Lower leg skin (tissue), 4 donors: ENCODE measurements around the gene LNP1. TPM values are rescaled to one million over a fixed set of nuclear protein-coding genes. Genes with fewer than 3 reads are reported as not detected.

Source experiments
- DNase-seq, 2 donors: peaks; one replicate each; pipeline ENCODE4 v3.0.0-alpha.2; 2019; ENCODE audit warnings: low spot score in 2 of 2
- H3K4me3 ChIP-seq: fragments of 200-600 bp; sonication (generic); 2 replicates; pipeline ENCODE4 v1.5.1; 2017; ENCODE audit warnings: mild to moderate bottlenecking, low read depth; ENCODE audit not compliant: poor library complexity, severe bottlenecking
- CTCF ChIP-seq, 3 donors: fragments of 450-650 bp; IDR thresholded peaks; one replicate each; pipeline ENCODE4 v1.5.1; 2016; ENCODE audit warnings: antibody characterized with exemption in 3 of 3, mild to moderate bottlenecking in 3 of 3, moderate library complexity in 2 of 3
- POLR2A ChIP-seq, 2 donors: fragments of 450-650 bp; IDR thresholded peaks; one replicate each; pipeline ENCODE4 v1.6.1; 2016 to 2017; ENCODE audit warnings: antibody characterized with exemption in 2 of 2, mild to moderate bottlenecking in 1 of 2, moderate library complexity in 1 of 2
- WGBS, 2 donors: methylation state at CpG; one replicate each; pipeline ENCODE4 v1.1.5; 2018; 5-methylcytosine and 5-hydroxymethylcytosine counted together
- intact Hi-C: fragments of 100-400 bp; cut with DNase I; formaldehyde crosslinking; loops from one replicate; pipeline ENCODE4 v1.15.0; 2023; ENCODE audit warnings: low total_unique reads
- total RNA-seq, 4 donors: library from RNA; depleted of rRNA; stranded (reverse); fragments of >200 nt; gene quantifications; one replicate each; pipeline ENCODE4 v1.1.0, GENCODE V29; 2016

LNP1 gene
- total RNA-seq, 4 donors from 2014 or later = 0.19 to 1.7 (median 0.85) TPM

GRCh38 chr3:100389025-100389424 lies 12.3 kb upstream of the LNP1 start:
- intact Hi-C loops = no loop called here
- 94 to 100% methylated on average over 1 of the region's 1 CpG for WGBS, 2 donors
- TF ChIP-seq POLR2A (IDR thresholded peaks at IDR 0.05) (no peak), CTCF (IDR thresholded peaks at IDR 0.05) (no peak)
- no peak for DNase-seq
- no peak overlapping the region for H3K4me3 ChIP-seq

GRCh38 chr3:100395679-100396431 lies 5.5 kb upstream of the LNP1 start:
- intact Hi-C loops = loop anchor here (5.0 kb wide), 1 partner anchor 1416 kb away; no protein-coding TSS in a partner anchor
- H3K4me3 ChIP-seq = no peak overlapping the region
- TF ChIP-seq CTCF (IDR thresholded peaks at IDR 0.05) (no peak), POLR2A (IDR thresholded peaks at IDR 0.05) (no peak)
- 63 to 69% methylated on average over 2 of the region's 2 CpGs for WGBS, 2 donors
- no peak for DNase-seq

GRCh38 chr3:100396967-100397366 lies 4.4 kb upstream of the LNP1 start:
- WGBS, 2 donors = 62 to 71% methylated on average over 2 of the region's 2 CpGs
- no peak overlapping the region for H3K4me3 ChIP-seq
- DNase-seq = no peak
- TF ChIP-seq POLR2A (IDR thresholded peaks at IDR 0.05) = no peak
- no peak for TF ChIP-seq CTCF (IDR thresholded peaks at IDR 0.05)
- intact Hi-C loops = loop anchor here (5.0 kb wide), 1 partner anchor 1415 kb away; no protein-coding TSS in a partner anchor

GRCh38 chr3:100399341-100400071 lies 1.8 kb upstream of the LNP1 start:
- no peak for DNase-seq
- TF ChIP-seq CTCF (IDR thresholded peaks at IDR 0.05) (no peak), POLR2A (IDR thresholded peaks at IDR 0.05) (no peak)
- H3K4me3 ChIP-seq = no peak overlapping the region
- WGBS, 2 donors = 35 to 38% methylated on average over 9 of the region's 9 CpGs
- intact Hi-C loops = loop anchor here (5.0 kb wide), 1 partner anchor 1413 kb away; no protein-coding TSS in a partner anchor

- TF ChIP-seq CTCF (IDR thresholded peaks at IDR 0.05) = no peak
- TF ChIP-seq POLR2A (IDR thresholded peaks at IDR 0.05) = no peak
- peak overlapping the region; percentile 83 for H3K4me3 ChIP-seq
- DNase-seq = peak; percentile 16 to 87
- intact Hi-C loops = no loop called here
- 0 to 2% methylated on average over 2 to 6 of the region's 22 CpGs for WGBS, 2 donors
Measured at GRCh38 chr3:100400419-100400779, 940 bp upstream of the LNP1 start.
